IPS-18a (cell line): ENCODE measurements around the gene USF2.

Experiments
- H3K27ac ChIP-seq: one replicate; pipeline ENCODE4 v1.5.1; 2013; ENCODE audit warnings: low read length
- H3K27me3 ChIP-seq: one replicate; pipeline ENCODE4 v1.6.1; 2013; ENCODE audit warnings: mild to moderate bottlenecking, low read length; ENCODE audit not compliant: control insufficient read depth, insufficient read depth
- H3K36me3 ChIP-seq: one replicate; pipeline ENCODE4 v1.6.1; 2013; ENCODE audit warnings: low read depth, low read length; ENCODE audit not compliant: control insufficient read depth
- H3K4me1 ChIP-seq: one replicate; pipeline ENCODE4 v1.6.1; 2013; ENCODE audit warnings: low read depth, low read length; ENCODE audit not compliant: control insufficient read depth
- H3K4me3 ChIP-seq: one replicate; pipeline ENCODE4 v1.5.1; 2013; ENCODE audit warnings: low read length
- H3K9ac ChIP-seq: one replicate; pipeline ENCODE4 v1.6.1; 2013; ENCODE audit warnings: mild to moderate bottlenecking, low read length, moderate library complexity
- H3K9me3 ChIP-seq: one replicate; pipeline ENCODE4 v1.6.1; 2013; ENCODE audit warnings: low read depth, low read length; ENCODE audit not compliant: control insufficient read depth

The USF2 gene

DNA sequence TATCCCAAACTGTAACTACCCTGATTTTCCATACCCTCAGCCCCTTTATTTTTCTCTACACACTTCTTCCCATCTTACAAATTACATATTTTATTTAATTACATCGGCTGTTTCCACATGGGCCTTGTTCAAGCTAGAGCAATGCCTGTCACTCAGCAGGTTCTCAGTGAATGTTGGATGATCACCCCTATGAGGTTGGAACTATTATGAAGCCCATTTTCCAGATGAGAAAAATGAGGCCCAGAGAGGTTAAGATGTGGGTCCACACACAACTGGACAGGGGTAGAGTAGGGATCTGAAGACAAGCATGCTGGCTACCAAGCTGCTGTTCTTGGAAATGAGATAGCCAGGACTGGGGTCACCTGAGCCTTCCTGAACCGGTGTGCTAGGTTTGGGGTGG is 33.2 kb downstream of the USF2 start:
- H3K9me3 ChIP-seq: no peaks in the 10 kb centered on the region
- no peak overlapping the region for H3K27ac ChIP-seq
- no peaks in the 10 kb centered on the region for H3K36me3 ChIP-seq
- H3K9ac ChIP-seq: no peak overlapping the region
- H3K27me3 ChIP-seq: no peaks in the 10 kb centered on the region
- H3K4me3 ChIP-seq: no peak overlapping the region
- no peaks in the 10 kb centered on the region for H3K4me1 ChIP-seq

DNA sequence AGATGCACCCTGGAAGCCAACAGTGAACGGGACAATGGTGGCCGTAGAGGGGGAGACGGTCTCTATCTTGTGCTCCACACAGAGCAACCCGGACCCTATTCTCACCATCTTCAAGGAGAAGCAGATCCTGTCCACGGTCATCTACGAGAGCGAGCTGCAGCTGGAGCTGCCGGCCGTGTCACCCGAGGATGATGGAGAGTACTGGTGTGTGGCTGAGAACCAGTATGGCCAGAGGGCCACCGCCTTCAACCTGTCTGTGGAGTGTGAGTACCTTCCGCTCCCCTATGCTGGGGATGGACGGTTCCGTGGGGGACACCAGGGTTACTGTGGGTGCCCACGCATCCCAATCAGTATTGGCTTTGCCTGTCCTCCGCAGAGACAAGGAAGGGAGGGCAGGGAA is 33.7 kb downstream of the USF2 start:
- no peaks in the 10 kb centered on the region for H3K9me3 ChIP-seq
- no peak overlapping the region for H3K27ac ChIP-seq
- no peaks in the 10 kb centered on the region for H3K27me3 ChIP-seq
- no peaks in the 10 kb centered on the region for H3K4me1 ChIP-seq
- no peak overlapping the region for H3K4me3 ChIP-seq
- H3K36me3 ChIP-seq: no peaks in the 10 kb centered on the region
- no peak overlapping the region for H3K9ac ChIP-seq

DNA sequence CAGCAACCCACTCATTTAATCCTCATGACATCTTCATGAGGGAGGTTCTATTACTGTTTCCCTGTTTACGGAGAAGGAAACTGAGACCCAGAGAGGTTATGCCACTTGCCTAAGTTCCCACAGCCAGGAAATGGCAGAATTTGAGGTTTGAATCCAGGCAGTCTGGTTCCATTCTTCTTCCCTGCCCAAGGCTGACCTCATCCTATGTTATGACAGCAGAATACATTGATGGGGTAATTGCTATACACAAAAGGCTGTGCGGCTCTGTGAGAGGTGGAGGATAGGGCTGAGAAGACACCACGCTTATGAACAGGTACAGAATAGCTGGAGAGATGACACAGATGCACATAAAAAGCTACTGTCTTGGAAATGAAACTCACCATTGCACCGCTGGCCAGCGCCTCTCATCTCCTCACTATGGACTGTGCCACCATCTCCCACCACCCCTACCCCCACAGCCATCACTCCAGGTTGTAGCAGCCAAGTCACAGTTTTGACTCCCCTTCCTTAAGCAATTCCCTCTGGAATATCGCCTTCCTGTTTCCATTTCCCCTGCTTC is 34.7 kb downstream of the USF2 start:
- H3K27me3 ChIP-seq: no peaks in the 10 kb centered on the region
- no peak overlapping the region for H3K9ac ChIP-seq
- no peak overlapping the region for H3K4me3 ChIP-seq
- no peak overlapping the region for H3K27ac ChIP-seq
- no peaks in the 10 kb centered on the region for H3K36me3 ChIP-seq
- no peaks in the 10 kb centered on the region for H3K4me1 ChIP-seq
- H3K9me3 ChIP-seq: no peaks in the 10 kb centered on the region

DNA sequence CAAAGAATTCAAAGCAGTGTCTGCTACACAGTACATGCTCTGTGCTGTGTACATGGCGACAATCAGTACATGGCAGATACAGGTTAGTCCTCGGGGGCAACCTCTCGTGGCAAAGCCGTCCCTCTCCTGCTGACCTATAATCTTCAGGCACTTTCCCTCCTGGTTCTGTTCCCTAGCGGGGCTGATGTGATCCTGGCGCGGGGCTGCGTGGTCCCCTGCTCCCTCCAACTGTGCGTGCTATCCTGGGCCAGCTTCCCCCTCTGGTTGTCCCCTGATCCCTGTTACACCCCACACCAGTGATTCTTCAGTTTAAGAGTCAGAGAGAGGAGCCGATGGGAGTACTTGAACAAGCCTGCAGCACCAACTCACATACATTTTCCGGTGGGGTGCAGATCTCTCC is 35.3 kb downstream of the USF2 start:
- no peak overlapping the region for H3K9ac ChIP-seq
- no peaks in the 10 kb centered on the region for H3K27me3 ChIP-seq
- H3K36me3 ChIP-seq: no peaks in the 10 kb centered on the region
- no peaks in the 10 kb centered on the region for H3K9me3 ChIP-seq
- no peak overlapping the region for H3K4me3 ChIP-seq
- H3K4me1 ChIP-seq: no peaks in the 10 kb centered on the region
- no peak overlapping the region for H3K27ac ChIP-seq

DNA sequence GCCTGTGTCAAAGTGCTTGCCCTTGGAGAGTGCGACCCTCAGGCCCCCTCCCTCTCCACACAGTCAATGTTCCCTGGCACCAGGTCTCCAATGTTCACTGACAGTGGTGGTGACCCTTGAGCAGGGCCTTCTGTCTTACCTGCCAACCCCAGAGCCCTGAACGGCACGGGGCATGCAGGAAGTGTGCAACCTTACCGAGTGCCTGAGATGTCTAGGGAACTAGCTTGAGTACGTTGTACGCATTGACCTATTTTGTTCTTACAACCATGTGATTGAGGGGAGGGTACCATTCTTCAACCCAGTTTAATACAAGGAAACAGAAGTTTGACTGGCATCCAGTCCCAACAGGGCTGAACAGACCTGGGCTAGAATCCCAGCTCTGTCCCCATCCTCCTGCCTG is 36.4 kb downstream of the USF2 start:
- Histone ChIP-seq H3K4me1 (no peaks in the 10 kb centered on the region), H3K27me3 (no peaks in the 10 kb centered on the region), H3K9ac (no peak overlapping the region)

DNA sequence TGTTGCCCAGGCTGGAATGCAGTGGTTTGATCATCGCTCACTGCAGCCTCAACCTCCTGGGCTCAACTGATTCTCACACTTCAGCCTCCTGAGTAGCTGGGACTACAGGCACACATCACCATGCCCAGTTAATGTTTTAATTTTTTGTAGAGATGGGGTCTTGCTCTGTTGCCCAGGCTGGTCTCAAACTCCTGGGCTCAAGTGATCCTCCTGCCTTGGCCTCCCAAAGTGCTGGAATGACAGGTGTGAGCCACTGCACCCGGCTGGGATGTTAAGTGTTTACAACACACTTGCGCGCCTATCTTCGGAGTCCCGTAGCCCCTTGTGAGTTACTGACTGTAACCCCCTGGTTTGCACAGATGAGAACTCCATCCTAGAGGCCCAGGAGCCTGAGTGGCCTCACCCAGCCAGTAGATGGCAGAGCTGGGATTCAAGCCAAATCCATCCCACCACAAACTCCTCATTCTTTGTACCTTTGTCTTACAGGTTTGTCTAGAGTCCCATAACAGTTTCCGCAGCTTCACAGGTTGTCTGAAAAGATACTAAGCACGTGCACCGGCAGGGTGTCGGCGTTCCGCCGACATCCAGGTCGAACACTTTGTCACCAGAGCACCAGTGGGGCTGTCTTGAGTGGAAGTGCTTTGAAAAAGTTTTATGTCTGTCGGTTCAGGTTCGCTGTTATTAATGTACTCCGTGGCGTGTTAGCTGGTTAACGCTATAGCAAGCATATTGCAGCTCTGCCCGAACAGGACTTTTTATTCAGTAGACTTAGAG is 37.9 kb downstream of the USF2 start:
- no peak overlapping the region for H3K9ac ChIP-seq
- no peak overlapping the region for H3K27ac ChIP-seq
- H3K27me3 ChIP-seq: no peaks in the 10 kb centered on the region
- no peaks in the 10 kb centered on the region for H3K36me3 ChIP-seq
- H3K4me1 ChIP-seq: no peaks in the 10 kb centered on the region
- no peak overlapping the region for H3K4me3 ChIP-seq
- H3K9me3 ChIP-seq: no peaks in the 10 kb centered on the region

More for the DNA sequence above, 36.4 kb downstream of the USF2 start:
- Histone ChIP-seq H3K27ac (no peak overlapping the region), H3K4me3 (no peak overlapping the region), H3K9me3 (no peaks in the 10 kb centered on the region), H3K36me3 (no peaks in the 10 kb centered on the region)

DNA sequence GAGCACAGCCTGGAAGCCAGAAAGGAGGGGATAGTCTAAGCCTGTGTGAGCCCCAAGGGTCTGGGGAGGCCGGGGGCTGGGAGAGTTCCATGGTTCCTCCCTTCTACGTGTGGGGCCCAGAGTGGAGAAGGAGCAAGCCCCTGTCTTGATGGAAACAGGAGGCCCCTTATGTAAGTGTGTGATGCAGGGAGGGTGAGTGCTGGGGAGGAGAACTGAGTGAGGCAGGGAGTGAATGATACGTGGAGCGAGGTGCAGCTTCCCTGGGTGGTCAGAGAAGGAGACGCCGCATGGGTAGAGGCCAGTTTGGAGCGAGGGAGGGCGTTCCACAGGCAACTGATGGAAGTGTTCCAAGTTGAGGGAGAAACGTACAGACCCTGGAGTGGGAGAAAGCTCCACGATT is 39.2 kb downstream of the USF2 start:
- Histone ChIP-seq H3K27me3 (no peaks in the 10 kb centered on the region), H3K27ac (no peak overlapping the region), H3K4me1 (no peaks in the 10 kb centered on the region), H3K9me3 (no peaks in the 10 kb centered on the region), H3K9ac (no peak overlapping the region), H3K4me3 (no peak overlapping the region), H3K36me3 (no peaks in the 10 kb centered on the region)

DNA sequence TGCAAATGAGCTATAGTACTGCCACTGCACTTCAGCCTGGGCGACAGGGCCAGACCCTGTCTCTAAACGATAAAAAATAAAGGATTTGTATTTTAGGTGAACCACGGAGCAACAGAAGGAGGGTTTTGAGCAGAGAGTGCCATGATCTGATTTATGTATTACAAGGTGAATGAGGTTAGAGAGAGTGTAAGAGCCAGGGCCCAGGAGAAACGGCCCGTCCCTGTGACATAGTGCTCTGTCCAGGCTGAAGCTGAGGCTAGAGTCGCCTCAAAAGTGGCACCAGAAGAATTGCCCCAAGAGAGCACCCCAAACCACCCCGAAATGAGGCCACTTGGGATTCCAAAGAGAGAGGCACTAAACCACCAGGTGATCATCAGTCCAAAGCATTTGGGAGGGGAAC is 40.1 kb downstream of the USF2 start:
- no peak overlapping the region for H3K9ac ChIP-seq
- H3K4me3 ChIP-seq: no peak overlapping the region
- no peak overlapping the region for H3K27ac ChIP-seq
- no peaks in the 10 kb centered on the region for H3K27me3 ChIP-seq
- no peaks in the 10 kb centered on the region for H3K36me3 ChIP-seq
- no peaks in the 10 kb centered on the region for H3K4me1 ChIP-seq
- H3K9me3 ChIP-seq: no peaks in the 10 kb centered on the region

DNA sequence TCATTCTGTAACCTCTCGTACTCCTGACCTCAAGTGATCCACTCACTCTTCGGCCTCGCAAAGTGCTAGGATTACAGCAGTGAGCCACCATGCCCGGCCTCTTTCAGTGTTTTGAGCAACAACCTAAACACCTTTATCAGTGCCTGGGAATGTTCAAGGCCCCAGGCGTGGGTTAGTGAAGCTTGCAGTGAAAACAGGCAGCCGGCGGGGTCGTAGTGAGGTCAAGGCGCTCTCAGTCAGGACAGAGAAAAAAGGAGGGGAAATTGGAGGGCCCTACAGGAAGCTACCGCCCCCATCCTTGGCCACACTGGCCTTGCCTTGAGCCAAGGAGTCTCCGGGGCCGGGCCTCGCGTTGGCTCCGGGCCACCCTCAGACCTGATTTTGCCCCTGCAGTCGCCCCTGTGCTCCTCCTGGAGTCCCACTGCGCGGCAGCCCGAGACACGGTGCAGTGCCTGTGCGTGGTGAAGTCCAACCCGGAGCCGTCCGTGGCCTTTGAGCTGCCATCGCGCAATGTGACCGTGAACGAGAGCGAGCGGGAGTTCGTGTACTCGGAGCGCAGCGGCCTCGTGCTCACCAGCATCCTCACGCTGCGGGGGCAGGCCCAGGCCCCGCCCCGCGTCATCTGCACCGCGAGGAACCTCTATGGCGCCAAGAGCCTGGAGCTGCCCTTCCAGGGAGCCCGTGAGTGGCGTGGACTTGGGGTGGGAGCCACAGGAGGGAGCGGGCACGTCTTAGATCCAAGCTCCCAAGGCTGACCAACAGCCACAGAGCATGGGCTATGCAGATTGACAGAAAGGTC is 40.9 kb downstream of the USF2 start:
- H3K4me3 ChIP-seq: no peak overlapping the region
- H3K36me3 ChIP-seq: no peaks in the 10 kb centered on the region
- H3K4me1 ChIP-seq: no peaks in the 10 kb centered on the region
- H3K9ac ChIP-seq: no peak overlapping the region
- H3K27ac ChIP-seq: no peak overlapping the region
- no peaks in the 10 kb centered on the region for H3K27me3 ChIP-seq
- H3K9me3 ChIP-seq: no peaks in the 10 kb centered on the region

DNA sequence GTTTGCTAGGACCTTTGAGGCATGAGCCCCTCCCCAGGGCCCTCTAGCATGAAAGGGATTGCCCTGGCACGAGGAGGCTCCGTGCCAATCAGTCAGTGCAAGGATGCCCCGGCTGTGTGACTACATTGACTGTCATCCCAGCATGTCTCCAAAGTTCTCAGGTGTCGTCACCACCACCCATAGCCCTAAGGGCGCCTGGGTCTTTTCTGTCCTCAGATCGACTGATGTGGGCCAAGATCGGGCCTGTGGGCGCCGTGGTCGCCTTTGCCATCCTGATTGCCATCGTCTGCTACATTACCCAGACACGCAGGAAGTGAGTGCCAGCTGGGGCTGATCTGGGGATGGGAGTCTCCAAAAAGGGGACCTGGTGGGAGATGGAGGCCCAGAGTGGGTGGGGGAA is 41.6 kb downstream of the USF2 start:
- no peaks in the 10 kb centered on the region for H3K36me3 ChIP-seq
- no peaks in the 10 kb centered on the region for H3K4me1 ChIP-seq
- H3K27ac ChIP-seq: no peak overlapping the region
- no peak overlapping the region for H3K4me3 ChIP-seq
- no peaks in the 10 kb centered on the region for H3K27me3 ChIP-seq
- no peak overlapping the region for H3K9ac ChIP-seq
- H3K9me3 ChIP-seq: no peaks in the 10 kb centered on the region

DNA sequence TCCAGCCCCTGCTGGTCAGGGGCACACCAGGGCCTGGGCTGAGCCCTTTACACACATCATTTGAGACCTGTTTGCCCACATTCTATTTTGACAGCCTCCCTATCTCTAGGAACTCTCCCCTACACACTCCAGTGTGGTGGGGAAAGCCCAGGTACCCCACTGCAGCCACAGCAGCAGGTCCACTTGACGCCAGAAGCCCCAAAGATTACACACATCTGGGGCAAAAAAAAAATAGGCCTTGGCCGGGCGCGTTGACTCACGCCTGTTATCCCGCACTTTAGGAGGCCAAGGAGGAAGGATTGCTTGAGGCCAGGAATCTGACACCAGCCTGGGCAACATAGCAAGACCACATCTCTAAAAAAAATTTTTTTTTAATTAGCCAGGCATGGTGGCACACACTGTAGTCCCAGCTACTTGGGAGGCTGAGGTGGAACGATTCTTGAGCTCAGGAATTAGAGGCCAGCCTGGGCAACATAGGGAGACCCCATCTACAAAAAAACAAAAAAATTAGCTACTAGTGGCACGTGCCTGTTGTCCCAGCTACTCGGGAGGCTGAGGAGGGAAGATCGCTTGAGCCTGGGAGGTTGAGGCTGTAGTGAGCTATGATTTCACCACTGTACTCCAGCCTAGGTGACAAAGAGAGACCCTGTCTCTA is 42.2 kb downstream of the USF2 start:
- H3K27ac ChIP-seq: no peak overlapping the region
- no peaks in the 10 kb centered on the region for H3K36me3 ChIP-seq
- H3K4me1 ChIP-seq: no peaks in the 10 kb centered on the region
- no peak overlapping the region for H3K9ac ChIP-seq
- no peak overlapping the region for H3K4me3 ChIP-seq
- no peaks in the 10 kb centered on the region for H3K9me3 ChIP-seq
- no peaks in the 10 kb centered on the region for H3K27me3 ChIP-seq
